Measurements from ENCODE around the gene JHY.

- TF ChIP-seq, protein P1, sequence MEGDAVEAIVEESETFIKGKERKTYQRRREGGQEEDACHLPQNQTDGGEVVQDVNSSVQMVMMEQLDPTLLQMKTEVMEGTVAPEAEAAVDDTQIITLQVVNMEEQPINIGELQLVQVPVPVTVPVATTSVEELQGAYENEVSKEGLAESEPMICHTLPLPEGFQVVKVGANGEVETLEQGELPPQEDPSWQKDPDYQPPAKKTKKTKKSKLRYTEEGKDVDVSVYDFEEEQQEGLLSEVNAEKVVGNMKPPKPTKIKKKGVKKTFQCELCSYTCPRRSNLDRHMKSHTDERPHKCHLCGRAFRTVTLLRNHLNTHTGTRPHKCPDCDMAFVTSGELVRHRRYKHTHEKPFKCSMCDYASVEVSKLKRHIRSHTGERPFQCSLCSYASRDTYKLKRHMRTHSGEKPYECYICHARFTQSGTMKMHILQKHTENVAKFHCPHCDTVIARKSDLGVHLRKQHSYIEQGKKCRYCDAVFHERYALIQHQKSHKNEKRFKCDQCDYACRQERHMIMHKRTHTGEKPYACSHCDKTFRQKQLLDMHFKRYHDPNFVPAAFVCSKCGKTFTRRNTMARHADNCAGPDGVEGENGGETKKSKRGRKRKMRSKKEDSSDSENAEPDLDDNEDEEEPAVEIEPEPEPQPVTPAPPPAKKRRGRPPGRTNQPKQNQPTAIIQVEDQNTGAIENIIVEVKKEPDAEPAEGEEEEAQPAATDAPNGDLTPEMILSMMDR (IDR thresholded peaks at IDR 0.05), result no peak
- TF ChIP-seq POLR2AphosphoS5 (IDR thresholded peaks at IDR 0.05) (no peak), POLR2A (IDR thresholded peaks at IDR 0.05) (no peak)
These were observed 4.8 kb upstream of the JHY start for GRCh38 chr11:122877732-122878131.

All from prostate gland (tissue), 2 donors.